ENCODE measurements around the gene PPP1CA.
"Not testable (repeated sequence)": the region's sequence is repeated elsewhere in the genome, so short reads cannot be mapped to it uniquely, and the experiment has no call there.

The PPP1CA gene

GRCh38 chr11:67404515-67405195 lies 3.0 kb upstream of the PPP1CA start:
- no peak for DNase-seq (ENCODE audit: low read depth in 2 of 2)

- not testable (repeated sequence) for DNase-seq (ENCODE audit: low read depth in 2 of 2)
These were observed 1.4 kb upstream of the PPP1CA start for GRCh38 chr11:67403085-67403484.

- not testable (repeated sequence) for DNase-seq (ENCODE audit: low read depth in 2 of 2)
These were observed 658 bp upstream of the PPP1CA start for GRCh38 chr11:67402192-67402839.

DNA sequence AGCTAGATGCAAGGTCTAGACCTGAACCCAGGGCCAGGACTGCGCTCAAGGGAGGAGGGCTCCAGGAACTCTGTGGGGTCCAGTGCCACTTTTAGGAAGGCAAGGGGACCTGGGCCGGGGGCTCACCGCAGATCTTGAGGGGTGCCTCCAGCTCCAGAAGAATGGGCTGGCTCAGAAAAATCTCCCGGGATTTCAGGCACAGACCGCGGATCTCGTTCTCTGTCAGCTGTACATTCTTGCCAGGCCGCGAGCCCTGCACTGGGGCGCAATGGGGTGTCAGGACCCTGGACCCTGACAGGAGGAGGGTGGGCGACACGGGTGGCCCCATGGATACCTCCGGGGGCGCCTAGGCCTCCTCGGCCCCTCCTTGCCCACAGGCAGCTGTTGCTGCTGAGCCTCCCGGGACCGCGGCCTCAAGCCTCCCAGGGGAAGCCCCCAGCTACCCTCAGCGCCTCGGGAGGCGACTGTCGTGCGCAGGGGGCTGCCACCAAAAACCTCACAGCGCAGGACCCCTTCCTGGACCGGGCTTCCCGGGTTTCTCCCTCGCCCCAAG lies 640 bp downstream of the PPP1CA start:
- no peak for DNase-seq (ENCODE audit: low read depth in 2 of 2)

GRCh38 chr11:67400251-67400941 lies 1.3 kb downstream of the PPP1CA start:
- no peak for DNase-seq (ENCODE audit: low read depth in 2 of 2)

GRCh38 chr11:67398661-67399563 lies 2.7 kb downstream of the PPP1CA start:
- no peak for DNase-seq (ENCODE audit: low read depth in 2 of 2)

DNA sequence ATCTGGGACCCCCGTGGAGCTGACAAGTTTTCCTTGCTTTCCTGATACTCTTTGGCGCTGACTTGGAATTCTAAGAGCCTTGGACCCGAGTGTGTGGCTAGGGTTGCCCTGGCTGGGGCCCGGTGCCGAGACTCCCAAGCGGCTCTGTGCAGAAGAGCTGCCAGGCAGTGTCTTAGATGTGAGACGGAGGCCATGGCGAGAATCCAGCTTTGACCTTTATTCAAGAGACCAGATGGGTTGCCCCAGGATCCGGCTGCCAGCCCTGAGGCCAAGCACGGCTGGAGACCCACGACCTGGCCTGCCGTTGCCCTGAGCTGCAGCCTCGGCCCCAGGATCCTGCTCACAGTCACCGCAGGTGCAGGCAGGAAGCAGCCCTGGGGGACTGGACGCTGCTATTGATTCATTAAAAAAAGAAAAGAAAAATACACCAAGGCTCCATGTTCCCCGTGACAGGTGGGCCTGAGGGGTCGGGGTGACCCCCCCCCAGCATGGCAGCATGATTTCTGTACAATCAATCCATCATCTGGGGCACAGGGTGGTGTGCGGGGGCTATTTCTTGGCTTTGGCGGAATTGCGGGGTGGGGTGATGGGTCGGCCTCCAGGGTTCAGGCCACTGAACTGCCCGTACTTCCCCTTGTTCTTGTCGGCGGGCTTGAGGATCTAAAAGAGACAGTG lies 3.5 kb downstream of the PPP1CA start:
- DNase-seq (ENCODE audit: low read depth in 2 of 2): no peak

DNA sequence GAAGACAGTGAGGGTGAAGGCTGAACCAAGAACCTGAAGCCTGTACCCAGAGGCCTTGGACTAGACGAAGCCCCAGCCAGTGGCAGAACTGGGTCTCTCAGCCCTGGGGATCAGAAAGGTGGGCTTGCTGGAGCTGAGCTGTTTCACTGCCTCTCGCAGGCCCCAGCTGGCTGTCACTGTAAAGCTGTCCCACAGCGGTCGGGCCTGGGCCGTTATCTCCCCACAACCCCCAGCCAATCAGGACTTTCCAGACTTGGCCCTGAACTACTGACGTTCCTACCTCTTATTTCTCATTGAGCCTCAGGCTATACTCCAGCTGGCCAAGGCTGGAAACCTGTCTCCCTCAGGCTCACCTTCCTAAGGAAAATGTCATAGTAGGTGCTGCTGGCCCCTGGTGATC lies 4.1 kb downstream of the PPP1CA start:
- no peak for DNase-seq (ENCODE audit: low read depth in 2 of 2)

DNA sequence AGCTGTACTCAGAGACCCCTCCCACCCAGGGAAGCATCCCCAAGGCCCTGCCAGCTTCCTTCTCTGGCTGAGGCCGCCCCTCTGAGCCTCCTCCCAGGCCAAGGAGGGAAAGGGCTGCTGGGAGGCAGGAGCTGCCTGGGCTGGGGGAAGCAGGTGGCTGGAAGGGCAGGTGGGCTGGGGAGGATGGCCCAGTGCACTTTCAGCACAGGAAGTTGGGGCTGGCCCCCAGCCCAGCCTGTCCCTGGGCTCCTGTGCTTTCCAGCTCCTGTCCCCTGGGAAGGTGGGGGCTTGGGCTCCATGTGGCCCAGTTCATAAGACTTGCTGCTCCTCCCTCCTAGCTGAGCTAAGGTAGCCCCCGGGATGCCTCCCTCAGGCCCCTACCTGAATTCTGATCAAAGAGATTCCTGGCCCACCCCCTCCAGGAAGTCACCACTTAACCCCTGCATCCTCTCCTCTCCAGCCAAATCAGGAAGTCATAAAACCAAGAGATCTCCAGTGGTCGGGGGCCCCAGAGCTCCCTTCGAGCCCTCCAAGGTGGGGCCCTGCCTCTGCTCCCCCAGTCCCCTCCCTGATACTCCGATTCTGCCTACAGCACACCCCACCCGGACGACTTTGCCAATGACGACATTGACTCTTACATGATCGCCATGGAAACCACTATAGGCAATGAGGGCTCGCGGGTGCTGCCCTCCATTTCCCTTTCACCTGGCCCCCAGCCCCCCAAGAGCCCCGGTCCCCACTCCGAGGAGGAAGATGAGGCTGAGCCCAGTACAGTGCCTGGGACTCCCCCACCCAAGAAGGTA lies 4.9 kb downstream of the PPP1CA start:
- no peak for DNase-seq (ENCODE audit: low read depth in 2 of 2)

- DNase-seq (ENCODE audit: low read depth in 2 of 2): no peak
These were observed 5.4 kb downstream of the PPP1CA start for GRCh38 chr11:67396259-67396581.

- DNase-seq (ENCODE audit: low read depth in 2 of 2): no peak
These were observed 6.0 kb downstream of the PPP1CA start for GRCh38 chr11:67395555-67396258.

- DNase-seq (ENCODE audit: low read depth in 2 of 2): no peak
These were observed 7.7 kb downstream of the PPP1CA start for GRCh38 chr11:67393990-67394389.

GRCh38 chr11:67393437-67393836 lies 8.2 kb downstream of the PPP1CA start:
- DNase-seq (ENCODE audit: low read depth in 2 of 2): no peak

DNA sequence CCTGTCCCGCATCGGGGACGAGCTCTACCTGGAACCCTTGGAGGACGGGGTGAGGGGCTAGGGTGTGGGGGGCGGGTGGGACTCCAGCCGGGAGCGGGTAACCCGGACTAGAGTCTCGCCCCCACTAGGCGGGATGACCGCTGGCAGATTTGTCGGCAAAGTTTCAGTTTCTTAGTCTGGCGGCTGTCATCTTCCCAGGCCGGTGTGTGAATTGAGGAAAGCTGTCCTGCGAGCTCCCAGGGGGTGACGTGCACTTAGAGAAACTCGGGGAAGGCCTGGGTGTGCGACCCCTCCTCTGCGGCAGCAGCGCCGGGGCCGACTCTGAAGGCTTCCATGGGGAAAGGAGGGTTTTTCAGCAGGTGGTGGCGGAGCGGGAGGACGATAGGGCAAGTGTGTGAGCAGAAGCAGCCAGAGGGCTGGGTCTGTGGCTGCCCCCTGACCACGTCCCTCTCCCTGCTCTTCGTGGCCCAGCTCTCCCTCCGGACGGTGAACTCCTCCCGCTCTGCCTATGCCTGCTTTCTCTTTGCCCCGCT lies 9.4 kb downstream of the PPP1CA start:
- DNase-seq (ENCODE audit: low read depth in 2 of 2): no peak

DNA sequence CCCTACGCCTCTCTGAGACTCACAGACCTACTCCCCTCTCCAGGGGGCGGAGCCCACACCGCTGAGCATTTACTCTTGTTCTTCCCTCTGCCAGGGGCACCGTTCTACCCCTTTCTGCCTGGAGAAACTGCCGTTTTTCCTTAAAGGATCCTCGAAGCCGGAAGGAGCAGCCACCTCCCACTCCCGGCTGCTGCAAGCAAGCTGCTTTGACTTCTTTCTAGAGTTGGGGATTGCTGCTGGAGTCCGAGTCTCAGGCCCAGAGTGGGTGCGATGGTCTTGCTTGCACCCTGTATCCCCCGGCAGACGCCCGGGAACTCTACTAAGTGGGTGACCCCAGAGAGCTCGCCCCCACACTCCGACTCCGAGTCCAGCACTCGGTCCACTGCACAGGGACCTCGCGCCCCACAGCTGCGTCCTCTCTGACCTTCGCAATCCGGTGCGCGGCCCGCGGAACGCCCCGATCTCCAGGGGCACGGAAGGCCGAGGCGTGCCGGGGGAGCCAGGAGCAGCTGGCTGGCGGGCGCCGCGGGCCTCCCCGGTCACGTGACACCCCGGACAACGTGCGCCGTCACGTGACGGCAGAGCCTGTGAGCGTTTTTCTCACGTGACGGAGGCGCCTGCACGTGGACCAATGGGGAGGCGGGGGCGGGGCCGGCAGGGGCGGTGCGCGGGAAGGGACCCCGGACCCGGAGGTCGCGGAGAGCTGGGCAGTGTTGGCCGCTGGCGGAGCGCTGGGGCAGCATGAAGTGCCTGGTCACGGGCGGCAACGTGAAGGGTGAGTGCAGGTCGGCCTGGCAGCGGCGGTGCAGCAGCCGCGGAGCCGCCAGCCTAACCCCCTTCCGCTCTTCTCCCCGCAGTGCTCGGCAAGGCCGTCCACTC lies 10.1 kb downstream of the PPP1CA start, which contains the start of gene RAD9A:
RAD9A (plus strand) TSS at position 683 of the 879 bp plus-strand sequence; CDS start at position 742, 59 bp downstream.
- DNase-seq (ENCODE audit: low read depth in 2 of 2): peak; percentile 88 to 91

DNA sequence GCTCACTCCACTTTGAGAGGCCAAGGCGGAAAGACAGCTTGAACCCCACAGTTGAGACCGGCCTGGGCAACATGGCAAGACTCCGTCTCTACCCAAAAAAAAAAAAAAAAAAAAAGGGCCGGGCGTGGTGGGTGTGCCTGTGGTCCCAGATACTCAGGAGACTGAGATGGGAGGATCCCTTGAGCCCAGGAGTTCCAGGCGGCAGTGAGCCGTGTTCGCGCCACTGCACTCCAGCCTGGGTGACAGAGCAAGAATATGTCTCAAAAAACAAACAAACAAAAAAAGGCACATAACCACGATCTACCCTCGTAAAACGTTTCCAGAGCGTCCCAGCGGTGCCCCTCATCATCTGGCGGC lies 10.7 kb downstream of the PPP1CA start:
- DNase-seq (ENCODE audit: low read depth in 2 of 2): no peak

GRCh38 chr11:67389477-67389876 lies 12.2 kb downstream of the PPP1CA start:
- DNase-seq (ENCODE audit: low read depth in 2 of 2): no peak

DNA sequence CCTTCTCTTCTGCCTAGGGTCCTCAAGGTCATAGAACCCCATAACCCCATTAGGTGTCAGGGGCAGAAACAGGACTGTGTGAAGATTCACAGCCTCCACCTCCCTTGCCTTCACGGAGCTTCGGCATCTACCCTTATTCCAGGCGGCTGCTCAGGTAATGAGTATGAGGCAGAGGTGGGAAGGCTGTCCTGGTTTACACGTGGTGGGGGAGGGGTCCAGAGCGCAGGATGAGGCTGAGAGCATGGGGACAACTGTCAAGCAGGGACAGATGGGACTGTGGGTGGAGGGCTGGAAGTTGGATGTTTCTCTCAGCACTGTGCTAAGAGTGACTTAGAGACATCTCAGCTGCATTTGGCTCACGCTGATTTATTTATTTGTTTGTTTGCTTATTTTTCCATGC lies 14.1 kb downstream of the PPP1CA start:
- no peak for DNase-seq (ENCODE audit: low read depth in 2 of 2)

All from activated CD4-positive, alpha-beta T cell treated with anti-CD3 and anti-CD28 coated beads for 24 hours (primary cell).